HEK293T (cell line): ENCODE results near the gene ANAPC5.

Experiments
- ARNT ChIP-seq: fragments of 450-650 bp; IDR thresholded peaks from 2 replicates; pipeline ENCODE4 v1.6.1; 2017; ENCODE audit warnings: mild to moderate bottlenecking
- BHLHE40 ChIP-seq: fragments of 450-650 bp; IDR thresholded peaks from 2 replicates; pipeline ENCODE4 v1.6.1; 2016; ENCODE audit warnings: mild to moderate bottlenecking, moderate library complexity, borderline replicate concordance
- ELF4 ChIP-seq: fragments of 450-650 bp; IDR thresholded peaks from 2 replicates; pipeline ENCODE4 v1.6.1; 2017; ENCODE audit warnings: antibody characterized with exemption
- FOXA1 ChIP-seq: fragments of 450-650 bp; IDR thresholded peaks from 2 replicates; pipeline ENCODE4 v1.6.1; 2016; ENCODE audit warnings: mild to moderate bottlenecking
- FOXM1 ChIP-seq: fragments of 450-650 bp; IDR thresholded peaks from 2 replicates; pipeline ENCODE4 v1.6.1; 2017; ENCODE audit warnings: mild to moderate bottlenecking, borderline replicate concordance
- HDGF ChIP-seq: fragments of 450-650 bp; IDR thresholded peaks from 2 replicates; pipeline ENCODE4 v1.6.1; 2017; ENCODE audit warnings: antibody characterized with exemption, borderline replicate concordance
- LEF1 ChIP-seq: fragments of 450-650 bp; IDR thresholded peaks from 2 replicates; pipeline ENCODE4 v1.6.1; 2017; ENCODE audit warnings: mild to moderate bottlenecking, borderline replicate concordance
- NFRKB ChIP-seq: fragments of 450-650 bp; IDR thresholded peaks from 2 replicates; pipeline ENCODE4 v1.6.1; 2016; ENCODE audit warnings: mild to moderate bottlenecking, moderate library complexity
- SP1 ChIP-seq: fragments of 450-650 bp; IDR thresholded peaks from 2 replicates; pipeline ENCODE4 v1.6.1; 2017
- SUZ12 ChIP-seq: fragments of 450-650 bp; IDR thresholded peaks from 2 replicates; pipeline ENCODE4 v1.6.1; 2016; ENCODE audit warnings: mild to moderate bottlenecking
- TARDBP ChIP-seq: fragments of 450-650 bp; IDR thresholded peaks from 2 replicates; pipeline ENCODE4 v1.6.1; 2016
- ZNF384 ChIP-seq: fragments of 450-650 bp; IDR thresholded peaks from 2 replicates; pipeline ENCODE4 v1.6.1; 2016

DNA sequence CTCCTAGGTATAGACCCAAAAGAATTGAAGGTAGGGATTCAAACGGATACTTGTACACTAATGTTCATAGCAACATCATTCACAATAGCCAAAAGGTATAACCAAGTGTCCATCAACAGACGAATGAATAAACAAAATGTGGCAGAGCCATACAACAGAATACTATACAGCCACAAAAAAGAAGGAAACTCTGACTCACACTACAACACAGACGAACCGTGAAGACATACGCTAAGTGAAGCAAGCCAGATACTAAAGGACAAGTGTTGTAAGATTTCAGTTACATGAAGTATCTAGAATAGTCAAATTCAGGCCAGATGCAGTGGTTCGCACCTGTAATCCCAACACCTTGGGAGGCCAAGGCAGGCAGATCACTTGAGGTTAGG, 74.8 kb downstream of the ANAPC5 start:
- no peak for TF ChIP-seq SP1
- no peak for TF ChIP-seq TARDBP
- no peak for TF ChIP-seq ARNT
- TF ChIP-seq BHLHE40: no peak
- no peak for TF ChIP-seq FOXM1
- TF ChIP-seq FOXA1: no peak
- no peak for TF ChIP-seq HDGF
- no peak for TF ChIP-seq LEF1
- TF ChIP-seq ZNF384: no peak
- TF ChIP-seq SUZ12: no peak
- TF ChIP-seq ELF4: no peak
- TF ChIP-seq NFRKB: no peak
